ENCODE data around the gene SAMSN1. TPM values are rescaled to one million over a fixed set of nuclear protein-coding genes. Genes with fewer than 3 reads are reported as not detected.

Gene SAMSN1
- total RNA-seq, 4 donors from 2014 or later: 1.6 to 22.5 (median 2.9) TPM

DNA sequence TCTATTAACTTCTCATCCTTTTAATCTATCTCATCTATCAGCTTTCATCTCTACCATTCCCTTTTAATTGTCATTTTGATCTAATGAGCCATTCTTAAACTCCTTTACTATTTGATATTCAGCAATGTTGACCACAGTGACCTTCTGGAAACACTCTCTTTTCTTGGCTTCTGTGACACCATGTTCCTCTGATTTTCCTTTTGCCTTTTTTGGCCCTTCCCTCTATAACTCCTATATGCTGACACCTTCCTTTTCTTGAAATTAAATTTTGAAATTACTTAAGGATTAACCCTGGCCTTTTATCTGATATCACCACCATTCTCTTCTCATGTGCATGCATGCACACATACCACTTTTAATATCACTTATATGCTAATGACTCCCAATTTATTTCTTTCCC is 41.2 kb upstream of the SAMSN1 start:
- intact Hi-C loops (cut with DNase I): no loop called here
- Histone ChIP-seq H3K36me3 (no peaks in the 10 kb centered on the region), H3K27me3 (no peaks in the 10 kb centered on the region), H3K4me3 (no peak overlapping the region), H3K4me1 (peaks cover 0 to 10% (median 8%) of the 10 kb centered on the region in 4 donors), H3K27ac (replicated peaks in 1 of 4) (no peak overlapping the region), H3K9me3 (no peaks in the 10 kb centered on the region)
- TF ChIP-seq POLR2A (IDR thresholded peaks at IDR 0.05; ENCODE audit: low read depth) (no peak), EP300 (IDR thresholded peaks at IDR 0.05) (no peak), POLR2AphosphoS5 (IDR thresholded peaks at IDR 0.05) (no peak)
- TF ChIP-seq, protein P1, sequence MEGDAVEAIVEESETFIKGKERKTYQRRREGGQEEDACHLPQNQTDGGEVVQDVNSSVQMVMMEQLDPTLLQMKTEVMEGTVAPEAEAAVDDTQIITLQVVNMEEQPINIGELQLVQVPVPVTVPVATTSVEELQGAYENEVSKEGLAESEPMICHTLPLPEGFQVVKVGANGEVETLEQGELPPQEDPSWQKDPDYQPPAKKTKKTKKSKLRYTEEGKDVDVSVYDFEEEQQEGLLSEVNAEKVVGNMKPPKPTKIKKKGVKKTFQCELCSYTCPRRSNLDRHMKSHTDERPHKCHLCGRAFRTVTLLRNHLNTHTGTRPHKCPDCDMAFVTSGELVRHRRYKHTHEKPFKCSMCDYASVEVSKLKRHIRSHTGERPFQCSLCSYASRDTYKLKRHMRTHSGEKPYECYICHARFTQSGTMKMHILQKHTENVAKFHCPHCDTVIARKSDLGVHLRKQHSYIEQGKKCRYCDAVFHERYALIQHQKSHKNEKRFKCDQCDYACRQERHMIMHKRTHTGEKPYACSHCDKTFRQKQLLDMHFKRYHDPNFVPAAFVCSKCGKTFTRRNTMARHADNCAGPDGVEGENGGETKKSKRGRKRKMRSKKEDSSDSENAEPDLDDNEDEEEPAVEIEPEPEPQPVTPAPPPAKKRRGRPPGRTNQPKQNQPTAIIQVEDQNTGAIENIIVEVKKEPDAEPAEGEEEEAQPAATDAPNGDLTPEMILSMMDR (IDR thresholded peaks at IDR 0.05): no peak
- DNase-seq (ENCODE audit: extremely low spot score): no peak

DNA sequence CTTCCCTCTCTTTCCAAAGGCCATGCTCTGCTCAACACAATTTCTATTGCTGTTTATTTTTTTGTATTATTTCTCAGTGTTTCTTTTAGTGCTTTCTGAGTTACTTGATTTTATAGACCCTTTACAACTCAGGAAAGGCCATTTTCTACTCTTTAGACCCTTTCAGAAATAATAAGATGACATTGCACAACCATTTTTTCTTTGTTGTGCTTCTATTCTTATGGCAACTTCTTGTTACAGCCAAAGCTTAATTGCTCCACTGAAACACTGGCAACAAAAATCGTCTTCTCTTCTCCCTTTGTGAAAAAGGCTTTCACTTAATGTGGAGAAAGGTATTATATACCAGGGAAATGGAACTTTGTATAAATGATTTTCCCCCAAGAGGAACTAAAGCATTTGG is 39.0 kb upstream of the SAMSN1 start:
- Histone ChIP-seq H3K27me3 (no peaks in the 10 kb centered on the region), H3K36me3 (no peaks in the 10 kb centered on the region), H3K27ac (replicated peaks in 1 of 4) (no peak overlapping the region), H3K9me3 (no peaks in the 10 kb centered on the region), H3K4me3 (no peak overlapping the region), H3K4me1 (no peaks in the 10 kb centered on the region)
- TF ChIP-seq POLR2AphosphoS5 (IDR thresholded peaks at IDR 0.05) (no peak), EP300 (IDR thresholded peaks at IDR 0.05) (no peak), POLR2A (IDR thresholded peaks at IDR 0.05; ENCODE audit: low read depth) (no peak)
- TF ChIP-seq, protein P1 (IDR thresholded peaks at IDR 0.05): no peak
- 44% methylated on average over 1 of the region's 1 CpG for WGBS
- intact Hi-C loops (cut with DNase I): no loop called here
- no peak for DNase-seq (ENCODE audit: extremely low spot score)

DNA sequence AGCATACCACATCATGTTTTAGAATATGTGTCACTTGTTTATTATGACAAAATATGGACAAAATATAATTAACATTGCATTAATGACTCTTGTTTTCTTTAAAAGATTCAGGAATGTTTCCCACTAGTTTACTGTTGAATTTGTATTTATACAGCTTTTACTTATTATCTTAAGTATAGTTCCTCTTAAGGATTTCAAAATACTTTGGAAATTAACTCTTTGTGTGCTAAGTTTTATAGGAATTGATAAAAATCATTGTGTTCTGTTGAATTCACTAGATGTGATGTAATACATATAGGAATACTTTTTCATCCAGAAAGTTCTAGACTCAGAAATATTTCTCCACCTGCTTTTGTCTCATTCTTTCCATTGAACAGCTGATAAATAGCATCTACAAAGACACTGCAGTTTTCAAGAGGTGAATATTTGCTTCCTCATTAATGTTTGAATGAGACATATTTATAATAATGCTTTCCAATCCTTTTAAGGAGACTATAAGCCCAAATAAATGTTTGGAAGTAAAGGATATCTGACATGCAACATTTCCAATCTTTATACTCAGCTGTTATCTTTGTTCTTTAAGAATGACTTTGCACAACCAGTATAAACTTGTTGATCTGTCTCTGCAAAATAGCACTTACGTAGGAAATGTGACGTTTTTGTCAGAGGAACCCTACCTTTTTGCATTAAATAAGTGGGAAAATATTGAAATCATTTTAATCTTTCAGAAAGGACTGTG is 38.4 kb upstream of the SAMSN1 start:
- H3K4me1 ChIP-seq: no peaks in the 10 kb centered on the region
- H3K36me3 ChIP-seq: no peaks in the 10 kb centered on the region
- no peak overlapping the region for H3K4me3 ChIP-seq
- no peaks in the 10 kb centered on the region for H3K27me3 ChIP-seq
- H3K27ac ChIP-seq (replicated peaks in 1 of 4): no peak overlapping the region
- TF ChIP-seq POLR2AphosphoS5 (IDR thresholded peaks at IDR 0.05) (no peak), EP300 (IDR thresholded peaks at IDR 0.05) (no peak), POLR2A (IDR thresholded peaks at IDR 0.05; ENCODE audit: low read depth) (no peak)
- TF ChIP-seq, protein P1 (IDR thresholded peaks at IDR 0.05): no peak
- 52% methylated on average over 2 of the region's 2 CpGs for WGBS
- H3K9me3 ChIP-seq: no peaks in the 10 kb centered on the region
- DNase-seq (ENCODE audit: extremely low spot score): no peak
- intact Hi-C loops (cut with DNase I): no loop called here

DNA sequence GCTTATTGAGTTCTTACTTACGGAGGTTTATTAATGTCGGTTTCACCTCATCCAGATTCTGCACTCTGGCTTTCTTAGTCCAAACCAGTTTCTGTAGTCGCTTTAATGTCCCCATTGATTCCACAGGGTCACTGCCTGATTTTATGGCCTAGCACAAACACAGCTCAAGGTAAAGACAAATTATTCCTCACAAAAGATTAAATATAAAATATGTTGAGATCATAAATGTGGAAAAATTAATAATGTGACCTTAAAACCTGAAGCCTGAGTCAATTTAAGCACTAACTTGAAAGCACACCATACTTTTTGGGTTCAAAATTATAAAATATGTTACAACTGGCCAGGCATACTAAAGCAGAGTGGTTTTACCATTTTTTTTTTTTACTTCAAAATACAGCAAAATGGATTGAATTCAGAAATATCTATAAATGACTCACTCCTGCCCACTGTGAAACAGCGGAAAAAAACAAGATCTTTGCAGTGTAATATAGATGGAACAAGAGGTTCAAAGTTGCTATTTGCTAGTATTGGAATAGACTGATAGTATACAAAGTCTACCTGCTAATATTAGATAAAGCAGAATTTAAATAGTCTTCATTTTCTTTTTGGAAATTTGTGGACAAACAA is 37.6 kb upstream of the SAMSN1 start:
- Histone ChIP-seq H3K27me3 (no peaks in the 10 kb centered on the region), H3K4me1 (no peaks in the 10 kb centered on the region), H3K36me3 (no peaks in the 10 kb centered on the region), H3K4me3 (no peak overlapping the region), H3K27ac (replicated peaks in 1 of 4) (no peak overlapping the region), H3K9me3 (no peaks in the 10 kb centered on the region)
- 95% methylated on average over 4 of the region's 4 CpGs for WGBS
- TF ChIP-seq EP300 (IDR thresholded peaks at IDR 0.05) (no peak), POLR2AphosphoS5 (IDR thresholded peaks at IDR 0.05) (no peak), POLR2A (IDR thresholded peaks at IDR 0.05; ENCODE audit: low read depth) (no peak)
- TF ChIP-seq, protein P1 (IDR thresholded peaks at IDR 0.05): no peak
- DNase-seq (ENCODE audit: extremely low spot score): no peak
- intact Hi-C loops (cut with DNase I): no loop called here
